ENCODE measurements around the gene CLDN14.

- no peak for TF ChIP-seq GATA2 (IDR thresholded peaks at IDR 0.05; ENCODE audit: low read depth, low read length)
- no peak for TF ChIP-seq GATA3 (IDR thresholded peaks at IDR 0.05; ENCODE audit: low read depth, low read length)
Observed at GRCh38 chr21:36463991-36464390, 15.9 kb downstream of the CLDN14 start.

Measured in SH-SY5Y (cell line).